ENCODE results near the gene CDH4.

GRCh38 chr20:61929561-61929960, 677.5 kb downstream of the CDH4 start:
- TF ChIP-seq POLR2A (IDR thresholded peaks at IDR 0.05) (no peak), CTCF (IDR thresholded peaks at IDR 0.05) (no peak)

All from prostate gland (tissue), 2 donors.